Ascending aorta (tissue), 2 donors: ENCODE measurements around the gene OR2A42. TPM values are rescaled to one million over a fixed set of nuclear protein-coding genes. Genes with fewer than 3 reads are reported as not detected.
A peak's percentile ranks its signal among the peaks of the same experiment; 100 is the strongest.
"Not testable (repeated sequence)": the region's sequence is repeated elsewhere in the genome, so short reads cannot be mapped to it uniquely, and the experiment has no call there.

Experiments used
- DNase-seq, 2 donors: peaks; one replicate each; pipeline ENCODE4 v3.0.0-alpha.2; 2019; ENCODE audit warnings: low spot score in 2 of 2
- H3K27ac ChIP-seq, 2 donors: fragments of 200-600 bp; sonication (generic); one replicate each; pipeline ENCODE4 v1.5.1; 2016 to 2017; ENCODE audit warnings: mild to moderate bottlenecking in 1 of 2
- H3K27me3 ChIP-seq: fragments of 200-600 bp; sonication (generic); one replicate; pipeline ENCODE4 v1.5.1; 2017
- H3K36me3 ChIP-seq, 2 donors: fragments of 200-600 bp; sonication (generic); one replicate each; pipeline ENCODE4 v1.5.1; 2016
- H3K4me1 ChIP-seq, 2 donors: fragments of 200-600 bp; sonication (generic); one replicate each; pipeline ENCODE4 v1.5.1; 2016 to 2017; ENCODE audit warnings: mild to moderate bottlenecking in 1 of 2
- H3K4me3 ChIP-seq, 2 donors: fragments of 200-600 bp; sonication (generic); one replicate each; pipeline ENCODE4 v1.5.1; 2016 to 2017; ENCODE audit warnings: mild to moderate bottlenecking in 1 of 2
- H3K9me3 ChIP-seq, 2 donors: fragments of 200-600 bp; sonication (generic); one replicate each; pipeline ENCODE4 v1.5.1; 2016
- CTCF ChIP-seq, 3 experiments: fragments of 200-600 bp in 2 of 3; fragments of 450-650 bp in 1 of 3; sonication (generic) in 2 of 3; IDR thresholded peaks; one replicate each; pipeline ENCODE4 v1.5.1; 2016 to 2019; ENCODE audit warnings: antibody characterized with exemption in 3 of 3, mild to moderate bottlenecking in 1 of 3, moderate library complexity in 1 of 3
- intact Hi-C: fragments of 100-400 bp; cut with DNase I; formaldehyde crosslinking; loops from one replicate; pipeline ENCODE4 v1.15.1; 2023
- total RNA-seq: library from RNA; depleted of rRNA; stranded (reverse); fragments of >200 nt; gene quantifications from one replicate; pipeline ENCODE4 v1.1.0, GENCODE V29; 2016

Gene OR2A42
- total RNA-seq, 1 donor from 2014 or later = not detected

- not testable (repeated sequence) for H3K4me3 ChIP-seq, H3K27me3 ChIP-seq, H3K36me3 ChIP-seq, H3K4me1 ChIP-seq, DNase-seq, H3K27ac ChIP-seq, H3K9me3 ChIP-seq
- peak in 2 of 3 experiments; percentile 31 to 44 for TF ChIP-seq CTCF (IDR thresholded peaks at IDR 0.05)
- intact Hi-C loops = loop anchor here (5.0 kb wide), 1 partner anchor 214 kb away; no protein-coding TSS in a partner anchor
Measured at GRCh38 chr7:144178380-144179164, 60.8 kb downstream of the OR2A42 start.

Other genes with a start within 250 kb of the OR2A42 start
- gene OR6B1, start 239.3 kb downstream of the OR2A42 start, total RNA-seq = not detected
- not detected for gene OR2A5, start 190.7 kb downstream of the OR2A42 start, total RNA-seq
- gene OR2A25, start 169.8 kb downstream of the OR2A42 start, total RNA-seq = not detected
- not detected for gene OR2A12, start 153.3 kb downstream of the OR2A42 start, total RNA-seq
- gene OR2A2, start 130.0 kb downstream of the OR2A42 start, total RNA-seq = not detected
- not detected for gene OR2A14, start 116.4 kb downstream of the OR2A42 start, total RNA-seq
- not detected for gene CTAGE4, start 56.1 kb downstream of the OR2A42 start, total RNA-seq
- gene ARHGEF35, start 43.8 kb downstream of the OR2A42 start, total RNA-seq = 0.75 TPM
- gene OR2A7, start 25.2 kb upstream of the OR2A42 start, total RNA-seq = 4.9 TPM
- not detected for gene CTAGE8, start 29.7 kb upstream of the OR2A42 start, total RNA-seq
- not detected for gene OR2A1, start 72.8 kb upstream of the OR2A42 start, total RNA-seq
- gene ARHGEF5, start 115.8 kb upstream of the OR2A42 start, total RNA-seq = 3.5 TPM
- gene NOBOX, start 164.1 kb upstream of the OR2A42 start, total RNA-seq = not detected